Spleen (tissue), 11 donors: Measurements from ENCODE around the gene RAI14. TPM values are rescaled to one million over a fixed set of nuclear protein-coding genes. Genes with fewer than 3 reads are reported as not detected.

Experiments used
- DNase-seq: peaks from one replicate; pipeline ENCODE4 v3.0.0-alpha.2; 2020
- H3K27ac ChIP-seq, 8 donors: fragments of 200-600 bp; sonication (generic) in 7 of 8; 1 replicate in 4 of 8; 2 replicates in 4 of 8; pipeline versions ENCODE4 v1.5.0 to v1.8.0; 2016 to 2021; ENCODE audit warnings: inconsistent platforms in 4 of 8, mild to moderate bottlenecking in 4 of 8, moderate library complexity in 1 of 8
- H3K27me3 ChIP-seq, 7 donors: fragments of 200-600 bp; sonication (generic) in 6 of 7; replicated peaks in 1 of 7; 1 replicate in 4 of 7; 2 replicates in 3 of 7; pipeline versions ENCODE4 v1.5.0 to v1.8.0; 2016 to 2021; ENCODE audit warnings: inconsistent platforms in 3 of 7, mild to moderate bottlenecking in 1 of 7
- H3K36me3 ChIP-seq, 6 donors: fragments of 200-600 bp; sonication (generic) in 5 of 6; 1 replicate in 4 of 6; 2 replicates in 2 of 6; pipeline versions ENCODE4 v1.5.0 to v1.8.0; 2016 to 2021; ENCODE audit warnings: inconsistent platforms in 2 of 6
- H3K4me1 ChIP-seq, 6 donors: fragments of 200-600 bp; sonication (generic) in 5 of 6; 1 replicate in 3 of 6; 2 replicates in 3 of 6; pipeline versions ENCODE4 v1.5.0 to v1.8.0; 2016 to 2021; ENCODE audit warnings: inconsistent platforms in 3 of 6
- H3K4me3 ChIP-seq, 8 donors: fragments of 200-600 bp; sonication (generic) in 7 of 8; 1 replicate in 4 of 8; 2 replicates in 4 of 8; pipeline versions ENCODE4 v1.5.0 to v1.8.0; 2016 to 2021; ENCODE audit warnings: inconsistent platforms in 4 of 8, mild to moderate bottlenecking in 4 of 8, moderate library complexity in 2 of 8
- H3K9me3 ChIP-seq, 8 donors: fragments of 200-600 bp; sonication (generic) in 7 of 8; 1 replicate in 4 of 8; 2 replicates in 4 of 8; pipeline versions ENCODE4 v1.5.0 to v1.8.0; 2016 to 2021; ENCODE audit warnings: inconsistent platforms in 4 of 8
- POLR2A ChIP-seq, 3 donors: fragments of 450-650 bp; IDR thresholded peaks; one replicate each; pipeline ENCODE4 v1.5.1; 2017; ENCODE audit warnings: antibody characterized with exemption in 3 of 3, mild to moderate bottlenecking in 1 of 3
- POLR2AphosphoS5 ChIP-seq, 3 donors: sonication (generic); formaldehyde crosslinking; IDR thresholded peaks; one replicate each; pipeline ENCODE4 v1.5.1; 2017; ENCODE audit warnings: antibody characterized with exemption in 3 of 3
- WGBS, 5 donors: extraction: QIAGEN DNeasy Blood & Tissue Kit in 3 of 5; methylation state at CpG; one replicate each; pipeline versions ENCODE4 v1.1.5 to v1.1.7; 2013 to 2018; 5-methylcytosine and 5-hydroxymethylcytosine counted together
- intact Hi-C: fragments of 100-400 bp; cut with DNase I; formaldehyde crosslinking; loops from one replicate; pipeline ENCODE4 v1.15.0; 2023; ENCODE audit warnings: low total_unique reads
- polyA plus RNA-seq, 3 donors: library from polyadenylated mRNA; stranded (reverse); fragments of 200-250 nt; gene quantifications; one replicate each; pipeline ENCODE4 v1.2.1, GENCODE V29; 2013
- total RNA-seq, 7 donors: library from RNA; depleted of rRNA in 3 of 7; stranded (reverse); fragments of >200 nt in 3 of 7; fragmentation: NEBNext Ultra II Directional in 4 of 7; extraction: Animal tissue kit (Norgen Biotek cat#: 25700) in 4 of 7; gene quantifications; one replicate each; pipeline versions ENCODE4 v1.1.0 to v1.2.1, GENCODE V29; 2016 to 2021
- TF ChIP-seq, protein P1 (sequence below), 11 experiments: fragments of 200-600 bp in 7 of 11; fragments of 450-650 bp in 4 of 11; sonication (generic) in 4 of 11; IDR thresholded peaks in 8 of 11; conservative IDR thresholded peaks in 3 of 11; 1 replicate in 7 of 11; 2 replicates in 4 of 11; pipeline versions ENCODE4 v1.4.0 to v1.8.0; 2016 to 2021; ENCODE audit warnings: antibody characterized with exemption in 11 of 11, inconsistent platforms in 4 of 11, mild to moderate bottlenecking in 1 of 11
- donor health status: healthy with polysubstance abuse.
- donor health status: DM: no; HTN: no; CAD: no; lungs with moderate emphysema.
- donor health status: DM: no; HTN: no; CAD: no.
- donor health status: Bipolar disorder and iron deficiency.
- donor health status: healthy.
- donor health status: DM: no; HTN: no; CAD: no.
- donor health status: DM: yes; HTN: yes; CAD: no.

The RAI14 gene
- total and polyA plus RNA-seq, 10 donors: 14.2 to 217 (median 116) TPM

DNA sequence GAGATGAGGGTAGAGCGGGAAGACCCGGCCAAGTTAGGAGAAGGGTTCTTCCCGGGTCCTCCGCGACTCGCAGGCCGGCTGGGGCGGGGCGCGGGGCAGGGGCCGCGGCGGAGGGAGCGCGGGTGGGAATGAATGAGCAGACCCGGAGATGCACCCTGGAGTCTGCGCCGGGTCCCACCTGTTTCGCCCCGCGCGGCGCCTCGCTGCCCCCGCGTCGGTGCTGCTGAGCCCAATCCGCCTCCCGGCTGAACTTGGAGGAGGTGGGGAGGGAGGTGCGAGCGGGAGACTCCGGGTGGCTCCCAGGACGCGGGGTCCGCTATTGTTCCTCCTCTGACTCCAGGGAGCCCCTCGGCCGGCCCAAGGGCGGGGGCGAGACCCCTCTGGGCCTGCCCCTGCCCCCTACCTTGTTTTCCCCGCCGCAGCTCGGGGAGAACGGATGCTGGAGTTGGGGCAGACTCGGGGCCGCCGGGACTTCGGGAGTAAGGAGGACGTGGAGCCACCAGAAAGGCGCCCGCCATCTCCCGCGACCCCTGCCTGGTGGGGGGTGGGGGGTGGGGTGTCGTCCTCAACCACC is 659 bp downstream of the RAI14 start:
- 0 to 9% (median 1%) methylated on average over 18 to 53 of the region's 53 CpGs for WGBS, 5 donors
- Histone ChIP-seq H3K9me3 (no peaks in the 10 kb centered on the region), H3K36me3 (no peaks in the 10 kb centered on the region), H3K27me3 (peaks cover 0 to 56% (median 18%) of the 10 kb centered on the region in 7 donors), H3K4me1 (peaks cover 4 to 60% (median 22%) of the 10 kb centered on the region in 6 donors), H3K27ac (peak overlapping the region; percentile 84 to 97 (median 94)), H3K4me3 (peak overlapping the region; percentile 51 to 87 (median 66))
- intact Hi-C loops: loop anchor here (10.0 kb wide), 1 partner anchor 132 kb away; no protein-coding TSS in a partner anchor
- TF ChIP-seq POLR2A (IDR thresholded peaks at IDR 0.05): no peak
- TF ChIP-seq, protein P1, sequence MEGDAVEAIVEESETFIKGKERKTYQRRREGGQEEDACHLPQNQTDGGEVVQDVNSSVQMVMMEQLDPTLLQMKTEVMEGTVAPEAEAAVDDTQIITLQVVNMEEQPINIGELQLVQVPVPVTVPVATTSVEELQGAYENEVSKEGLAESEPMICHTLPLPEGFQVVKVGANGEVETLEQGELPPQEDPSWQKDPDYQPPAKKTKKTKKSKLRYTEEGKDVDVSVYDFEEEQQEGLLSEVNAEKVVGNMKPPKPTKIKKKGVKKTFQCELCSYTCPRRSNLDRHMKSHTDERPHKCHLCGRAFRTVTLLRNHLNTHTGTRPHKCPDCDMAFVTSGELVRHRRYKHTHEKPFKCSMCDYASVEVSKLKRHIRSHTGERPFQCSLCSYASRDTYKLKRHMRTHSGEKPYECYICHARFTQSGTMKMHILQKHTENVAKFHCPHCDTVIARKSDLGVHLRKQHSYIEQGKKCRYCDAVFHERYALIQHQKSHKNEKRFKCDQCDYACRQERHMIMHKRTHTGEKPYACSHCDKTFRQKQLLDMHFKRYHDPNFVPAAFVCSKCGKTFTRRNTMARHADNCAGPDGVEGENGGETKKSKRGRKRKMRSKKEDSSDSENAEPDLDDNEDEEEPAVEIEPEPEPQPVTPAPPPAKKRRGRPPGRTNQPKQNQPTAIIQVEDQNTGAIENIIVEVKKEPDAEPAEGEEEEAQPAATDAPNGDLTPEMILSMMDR (IDR thresholded peaks at IDR 0.05 in 8 of 11, conservative IDR thresholded peaks at IDR 0.05 in 3 of 11): no peak
- TF ChIP-seq POLR2AphosphoS5 (IDR thresholded peaks at IDR 0.05): no peak
- no peak for DNase-seq

DNA sequence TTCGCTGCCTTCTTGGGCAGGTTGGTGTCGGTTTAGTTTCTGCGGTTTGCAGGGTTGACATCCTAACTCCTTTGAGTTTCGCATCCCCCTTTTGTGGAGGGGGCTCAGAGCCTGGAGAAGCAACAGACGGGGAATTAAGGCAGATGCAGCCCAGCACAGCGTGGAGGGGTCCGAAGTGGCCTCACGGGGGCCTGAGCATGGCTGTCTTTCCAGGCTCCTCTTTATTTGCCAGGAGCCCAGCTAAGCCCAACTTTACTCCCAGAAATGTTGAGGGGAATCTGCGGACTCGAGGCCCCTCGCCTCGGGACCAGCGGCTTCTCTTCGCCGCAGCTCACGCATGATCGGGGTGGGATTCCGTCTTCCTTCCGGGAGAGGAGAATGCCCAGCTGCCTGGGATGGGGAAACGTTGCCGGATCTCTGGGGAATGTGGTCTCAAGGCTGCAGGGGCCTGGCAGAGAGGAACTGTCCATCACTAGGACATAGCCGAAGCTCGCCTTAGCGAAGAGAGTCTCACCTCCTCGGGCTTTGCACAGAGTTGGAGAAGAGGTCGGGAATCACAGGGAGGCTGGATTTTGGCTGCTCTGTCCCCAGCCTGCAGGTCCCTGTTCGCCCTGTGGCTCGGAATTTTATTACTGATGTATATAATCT is 1.3 kb downstream of the RAI14 start:
- H3K9me3 ChIP-seq: no peaks in the 10 kb centered on the region
- peaks cover 0 to 56% (median 18%) of the 10 kb centered on the region in 7 donors for H3K27me3 ChIP-seq
- H3K36me3 ChIP-seq: no peaks in the 10 kb centered on the region
- H3K4me3 ChIP-seq: peak overlapping the region; percentile 51 to 87 (median 66)
- H3K4me1 ChIP-seq: peaks cover 4 to 60% (median 22%) of the 10 kb centered on the region in 6 donors
- 5 to 11% (median 6%) methylated on average over 24 to 28 of the region's 28 CpGs for WGBS, 5 donors
- TF ChIP-seq POLR2A (IDR thresholded peaks at IDR 0.05): no peak
- TF ChIP-seq POLR2AphosphoS5 (IDR thresholded peaks at IDR 0.05): peak; percentile 68 to 86 (median 82)
- no peak for DNase-seq
- H3K27ac ChIP-seq: peak overlapping the region; percentile 84 to 97 (median 94)
- intact Hi-C loops: loop anchor here (10.0 kb wide), 1 partner anchor 133 kb away; no protein-coding TSS in a partner anchor

DNA sequence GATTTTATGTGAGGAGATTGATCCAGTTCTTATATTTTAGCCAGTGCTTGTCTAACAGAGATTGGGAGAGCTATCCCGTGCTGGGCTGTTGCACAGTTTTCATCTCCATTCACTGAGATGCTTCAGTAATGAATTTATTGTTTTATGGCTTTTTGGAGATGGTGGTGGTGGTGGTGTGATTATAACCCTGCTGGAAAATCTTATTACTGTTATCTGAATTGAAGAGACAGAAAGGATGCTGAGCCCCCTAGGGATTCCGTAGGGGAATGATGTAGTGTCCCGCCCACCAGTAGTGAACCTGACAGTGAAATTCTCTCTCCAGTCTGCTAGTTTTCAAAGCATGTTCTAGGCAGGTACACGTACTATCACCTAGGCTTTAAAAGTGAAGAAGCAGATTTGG is 1.9 kb downstream of the RAI14 start:
- Histone ChIP-seq H3K4me3 (peak overlapping the region; percentile 51 to 87 (median 66)), H3K9me3 (no peaks in the 10 kb centered on the region), H3K27me3 (peaks cover 0 to 56% (median 18%) of the 10 kb centered on the region in 7 donors), H3K27ac (peak overlapping the region; percentile 84 to 97 (median 94)), H3K36me3 (peaks cover 0 to 4% (median 0%) of the 10 kb centered on the region in 6 donors), H3K4me1 (peaks cover 4 to 60% (median 22%) of the 10 kb centered on the region in 6 donors)
- WGBS, 5 donors: 43 to 57% (median 49%) methylated on average over 4 of the region's 4 CpGs
- TF ChIP-seq POLR2A (IDR thresholded peaks at IDR 0.05): no peak
- TF ChIP-seq, protein P1 (IDR thresholded peaks at IDR 0.05 in 8 of 11, conservative IDR thresholded peaks at IDR 0.05 in 3 of 11): peak in 1 of 11 experiments; percentile 18
- intact Hi-C loops: loop anchor here (10.0 kb wide), 1 partner anchor 133 kb away; no protein-coding TSS in a partner anchor
- no peak for DNase-seq

DNA sequence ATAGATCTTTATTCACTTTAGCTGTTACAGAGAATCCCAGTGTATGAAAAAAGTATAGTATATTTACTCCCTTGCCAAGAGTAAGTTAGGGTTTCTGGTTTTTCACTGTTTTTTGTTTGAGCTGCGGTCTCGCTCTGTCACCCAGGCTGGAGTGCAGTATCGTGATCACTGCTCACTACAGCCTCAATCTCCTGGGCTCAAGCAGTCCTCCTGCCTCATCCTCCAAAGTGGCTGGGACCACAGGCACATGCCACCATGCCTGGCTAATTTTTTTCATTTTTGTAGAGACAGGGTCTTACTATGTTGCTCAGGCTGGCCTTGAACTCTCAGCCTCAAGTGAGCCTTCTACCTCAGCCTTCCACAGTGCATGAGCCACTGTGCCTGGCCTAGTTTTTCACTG is 3.0 kb downstream of the RAI14 start:
- Histone ChIP-seq H3K4me3 (peak overlapping the region in 3 of 8 donors; percentile 14 to 87 (median 78)), H3K4me1 (peaks cover 4 to 59% (median 22%) of the 10 kb centered on the region in 6 donors), H3K36me3 (peaks cover 0 to 8% (median 0%) of the 10 kb centered on the region in 6 donors), H3K27ac (peak overlapping the region in 7 of 8 donors; percentile 86 to 97 (median 95)), H3K9me3 (peaks cover 0 to 5% (median 0%) of the 10 kb centered on the region in 8 donors), H3K27me3 (peaks cover 0 to 51% (median 18%) of the 10 kb centered on the region in 7 donors)
- DNase-seq: no peak
- 85 to 91% (median 88%) methylated on average over 3 of the region's 3 CpGs for WGBS, 5 donors
- TF ChIP-seq, protein P1 (IDR thresholded peaks at IDR 0.05 in 8 of 11, conservative IDR thresholded peaks at IDR 0.05 in 3 of 11): no peak
- TF ChIP-seq POLR2A (IDR thresholded peaks at IDR 0.05) (no peak), POLR2AphosphoS5 (IDR thresholded peaks at IDR 0.05) (no peak)
- intact Hi-C loops: loop anchor here (10.0 kb wide), 1 partner anchor 134 kb away; no protein-coding TSS in a partner anchor
